HG03457 (cell line): ENCODE results near the gene AK5.

ENCODE experiments used
- ATAC-seq: cut with Tn5 transposase; IDR thresholded peaks from one replicate; pipeline ENCODE4 v1.9.1; 2021; ENCODE audit warnings: moderate number of reproducible peaks; ENCODE audit not compliant: unreplicated experiment

The AK5 gene, protein sequence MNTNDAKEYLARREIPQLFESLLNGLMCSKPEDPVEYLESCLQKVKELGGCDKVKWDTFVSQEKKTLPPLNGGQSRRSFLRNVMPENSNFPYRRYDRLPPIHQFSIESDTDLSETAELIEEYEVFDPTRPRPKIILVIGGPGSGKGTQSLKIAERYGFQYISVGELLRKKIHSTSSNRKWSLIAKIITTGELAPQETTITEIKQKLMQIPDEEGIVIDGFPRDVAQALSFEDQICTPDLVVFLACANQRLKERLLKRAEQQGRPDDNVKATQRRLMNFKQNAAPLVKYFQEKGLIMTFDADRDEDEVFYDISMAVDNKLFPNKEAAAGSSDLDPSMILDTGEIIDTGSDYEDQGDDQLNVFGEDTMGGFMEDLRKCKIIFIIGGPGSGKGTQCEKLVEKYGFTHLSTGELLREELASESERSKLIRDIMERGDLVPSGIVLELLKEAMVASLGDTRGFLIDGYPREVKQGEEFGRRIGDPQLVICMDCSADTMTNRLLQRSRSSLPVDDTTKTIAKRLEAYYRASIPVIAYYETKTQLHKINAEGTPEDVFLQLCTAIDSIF

DNA sequence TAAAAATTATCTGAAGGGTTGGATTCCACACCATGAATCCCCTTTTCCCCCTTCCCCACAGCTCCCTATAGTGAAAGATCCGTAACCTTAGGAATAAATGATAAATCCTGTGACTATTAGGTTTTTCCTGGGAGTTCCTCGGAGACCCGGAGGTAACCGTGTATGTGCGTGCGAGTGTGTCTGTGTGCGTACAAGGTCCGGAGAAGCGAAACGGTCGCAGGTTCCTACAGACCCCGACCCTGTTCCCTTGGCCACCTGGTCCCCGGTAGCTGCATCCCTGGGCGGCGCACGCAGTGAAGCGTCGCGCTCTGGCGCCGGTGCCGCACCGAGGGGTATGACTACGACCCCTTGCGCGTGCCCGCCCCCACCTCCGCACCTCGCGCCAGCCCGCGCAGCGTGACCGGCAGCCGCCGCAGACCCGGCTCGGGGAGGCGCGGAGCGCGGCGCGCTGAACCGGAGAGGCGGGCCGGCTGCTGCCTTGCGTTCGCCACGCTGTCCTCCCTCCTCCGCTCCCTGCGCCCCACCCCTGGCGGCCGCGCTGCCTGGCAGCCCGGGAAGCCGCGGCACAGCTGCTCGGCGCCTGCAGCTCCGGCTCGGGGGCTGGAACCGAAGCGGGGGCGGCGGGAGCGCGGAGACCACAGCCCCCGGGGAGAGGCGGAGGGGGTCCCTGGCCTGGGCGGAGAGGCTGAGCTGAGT is at the start of gene AK5:
AK5 (plus strand) TSS at position 529 of the 696 bp plus-strand sequence. CDS start 295 bp downstream, outside the sequence.
- no peak for ATAC-seq

DNA sequence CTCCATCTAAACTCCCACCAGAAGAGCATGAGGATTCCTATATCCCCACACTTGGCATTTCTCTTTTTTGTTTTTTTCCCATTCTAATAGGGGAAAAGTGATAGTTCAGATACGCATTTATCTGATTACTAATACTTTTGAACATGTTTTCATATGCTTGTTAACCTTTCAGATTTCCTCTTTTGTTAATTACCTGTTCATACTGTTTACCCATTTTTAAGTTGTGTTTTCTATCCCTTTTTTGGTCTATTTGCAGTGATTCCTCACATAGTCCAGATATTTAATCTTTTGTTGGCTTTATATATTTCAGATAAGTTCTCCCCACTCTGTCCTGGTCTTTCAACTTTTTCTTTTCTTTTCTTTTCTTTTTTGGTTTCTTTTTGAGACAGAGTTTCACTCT is 49.0 kb upstream of the AK5 start:
- ATAC-seq, result no peak

GRCh38 chr1:77234096-77234495 is 47.7 kb upstream of the AK5 start:
- ATAC-seq, result no peak

DNA sequence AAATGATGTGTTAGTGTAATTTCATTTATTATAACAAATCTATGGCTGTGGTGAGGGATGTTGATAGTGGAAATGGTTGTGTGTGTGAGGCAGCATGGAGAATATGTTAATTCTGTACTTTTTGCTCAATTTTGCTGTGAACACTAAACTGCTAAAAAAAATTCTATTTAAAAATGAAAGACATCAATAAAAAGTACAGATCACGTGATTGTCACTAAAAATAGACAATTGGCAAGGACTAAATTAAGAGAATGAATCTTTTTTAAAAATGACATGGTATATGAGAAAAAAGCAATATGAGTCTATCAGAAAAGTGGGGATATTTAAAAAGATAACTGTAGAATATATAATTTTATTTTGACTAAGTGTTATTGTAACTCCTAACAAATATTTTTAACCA is 46.9 kb upstream of the AK5 start:
- ATAC-seq, result no peak

GRCh38 chr1:77238462-77238861 is 43.4 kb upstream of the AK5 start:
- no peak for ATAC-seq

- ATAC-seq, result no peak
Observed at GRCh38 chr1:77239311-77239710, 42.5 kb upstream of the AK5 start.

DNA sequence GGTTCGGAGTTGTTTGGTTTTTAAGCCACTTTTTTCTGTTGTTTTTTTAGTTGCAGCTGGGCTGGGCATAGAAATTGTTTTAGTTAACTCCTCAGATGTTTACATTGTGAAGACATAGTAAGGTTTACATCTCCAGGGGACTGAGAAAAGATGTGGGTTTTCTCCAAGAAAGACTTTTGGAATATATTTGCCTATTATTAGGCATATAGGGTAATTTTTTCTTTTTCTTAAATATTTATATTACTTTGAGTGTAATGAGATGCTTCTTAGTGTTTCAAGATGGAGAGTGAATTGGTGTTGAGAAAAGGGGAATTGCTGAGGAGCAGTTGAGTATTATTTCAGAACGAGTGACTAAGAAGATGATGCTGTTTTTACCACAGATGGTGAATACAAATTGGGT is 36.0 kb upstream of the AK5 start:
- no peak for ATAC-seq

DNA sequence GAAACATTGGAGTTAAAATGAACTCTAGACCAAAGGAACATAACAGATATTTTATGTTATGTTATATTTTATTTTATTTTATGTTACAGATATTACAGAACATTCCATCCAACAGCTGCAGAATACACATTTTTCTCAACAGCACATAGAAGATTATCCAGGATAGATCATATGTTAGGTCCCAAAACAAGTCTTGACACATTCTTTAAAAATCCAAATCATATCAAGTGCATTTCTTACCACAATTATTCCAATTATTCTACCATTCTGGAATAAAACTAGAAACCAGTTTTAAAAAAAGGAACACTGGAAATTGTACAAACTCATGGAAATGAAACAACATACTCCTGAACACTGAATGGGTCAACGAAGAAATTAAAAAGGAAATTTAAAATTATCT is 31.7 kb upstream of the AK5 start:
- no peak for ATAC-seq

DNA sequence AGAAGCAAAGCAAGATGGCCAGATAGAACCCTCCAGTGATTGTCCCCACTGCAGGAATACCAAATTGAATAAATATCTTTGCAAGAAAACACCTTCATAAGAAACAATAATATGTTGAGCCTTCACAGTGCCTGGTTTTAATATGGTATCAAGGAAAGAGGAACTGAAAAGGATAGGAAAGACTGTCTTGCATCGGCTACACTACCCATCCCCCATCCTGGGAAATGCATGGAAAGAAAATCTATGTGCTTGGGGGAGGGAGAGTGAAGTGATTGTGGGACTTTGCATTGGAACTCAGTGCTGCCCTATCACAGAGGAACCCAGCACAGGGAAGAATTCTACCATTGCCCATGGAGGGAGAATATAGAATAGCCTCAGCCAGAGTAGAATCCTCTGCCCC is 28.6 kb upstream of the AK5 start:
- ATAC-seq, result no peak

DNA sequence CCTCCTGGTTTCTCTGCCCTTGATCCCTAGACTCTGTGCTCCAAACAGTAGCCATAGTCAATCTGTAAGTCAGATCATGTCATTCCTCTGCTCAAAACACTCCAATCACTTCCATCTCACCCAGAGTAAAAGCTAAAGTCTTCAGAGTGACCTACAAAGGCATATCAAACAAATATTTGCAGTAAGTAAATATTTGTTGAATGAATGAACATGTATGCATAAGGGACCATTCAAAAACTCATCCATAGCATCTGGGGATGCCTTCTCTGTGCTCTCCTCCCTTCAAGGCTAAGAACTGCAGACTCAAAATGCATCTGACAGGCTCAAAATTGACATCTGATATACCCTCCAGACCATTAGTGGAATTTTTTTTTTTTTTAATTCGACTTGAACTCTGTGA is 18.1 kb upstream of the AK5 start:
- no peak for ATAC-seq

- no peak for ATAC-seq
Observed at GRCh38 chr1:77265180-77265579, 16.6 kb upstream of the AK5 start.

- no peak for ATAC-seq
Observed at GRCh38 chr1:77267035-77267434, 14.8 kb upstream of the AK5 start.

DNA sequence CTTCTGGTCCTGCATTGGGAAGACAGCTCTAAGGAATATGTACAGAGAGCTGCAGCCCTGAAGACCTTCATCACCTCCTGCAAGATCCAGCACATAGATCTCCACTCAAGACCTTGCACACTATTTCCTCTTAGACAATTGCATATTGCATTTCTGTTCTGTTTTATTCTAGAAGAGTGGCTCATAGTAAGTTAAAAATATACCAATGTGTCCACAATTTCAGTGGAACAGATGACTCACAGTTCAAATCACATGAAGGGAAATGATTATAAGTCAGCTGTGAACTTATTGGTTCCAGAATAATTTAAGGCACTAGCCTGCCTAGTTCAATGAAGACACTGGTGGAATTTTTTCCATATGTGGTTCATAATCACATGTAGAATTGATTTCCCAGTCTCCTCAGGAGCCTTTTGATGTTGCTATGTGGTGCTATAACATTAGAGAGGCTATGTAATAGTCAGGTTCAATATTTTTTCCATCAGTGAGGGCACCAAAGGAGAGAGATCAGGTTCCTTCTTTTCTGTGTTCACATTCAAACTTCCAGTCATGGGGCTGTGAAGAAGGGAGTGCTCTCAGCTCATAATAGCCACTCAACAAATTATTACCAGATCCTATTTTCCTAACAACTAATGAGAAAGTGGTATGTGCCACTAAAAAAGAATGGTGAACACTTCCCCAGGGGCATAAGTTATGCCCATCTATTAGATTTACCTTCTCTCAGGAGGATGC is 9.8 kb upstream of the AK5 start:
- ATAC-seq, result no peak

GRCh38 chr1:77273891-77274290 is 7.9 kb upstream of the AK5 start:
- no peak for ATAC-seq

DNA sequence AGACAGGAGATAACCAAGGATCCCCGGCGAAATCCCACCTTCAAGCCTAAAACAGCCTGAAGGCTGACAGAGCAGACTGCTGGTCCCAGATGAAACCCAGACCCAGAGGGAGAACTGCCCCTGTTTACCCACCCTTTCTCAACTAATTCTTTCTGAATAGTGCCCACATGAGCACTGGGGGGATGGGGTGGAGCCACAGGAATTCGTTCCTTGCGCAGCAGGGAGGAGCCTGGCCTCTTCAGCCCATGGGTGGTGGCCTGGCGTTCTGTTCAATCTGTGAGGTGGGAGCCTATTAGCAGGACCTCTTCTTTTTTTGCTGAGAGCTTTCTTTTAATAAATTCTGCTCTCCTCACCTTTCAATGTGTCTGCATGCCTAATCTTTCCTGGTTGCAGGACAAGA is 6.6 kb upstream of the AK5 start:
- ATAC-seq, result no peak

GRCh38 chr1:77276941-77277340 is 4.9 kb upstream of the AK5 start:
- no peak for ATAC-seq

- no peak for ATAC-seq
Observed at GRCh38 chr1:77279929-77280328, 1.9 kb upstream of the AK5 start.

DNA sequence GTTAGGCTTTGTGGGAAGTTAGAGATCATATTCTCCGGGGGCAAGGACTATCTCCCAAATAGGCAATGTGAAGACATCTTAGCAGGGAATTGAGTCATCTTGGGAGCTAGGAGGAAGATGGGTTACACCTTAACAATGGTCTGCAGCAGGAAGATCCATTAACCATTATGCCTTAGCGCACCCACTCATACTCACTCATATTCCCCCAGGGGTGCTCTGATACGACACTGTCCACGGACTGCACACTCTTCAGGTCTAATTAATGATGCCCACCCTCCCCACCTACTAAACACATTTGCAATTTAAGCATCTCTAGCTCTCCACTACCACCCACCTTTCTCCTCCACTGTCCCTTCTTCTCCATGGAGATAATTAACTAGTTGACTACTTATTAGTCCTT is 857 bp upstream of the AK5 start:
- ATAC-seq, result no peak

GRCh38 chr1:77282187-77282865 is 507 bp downstream of the AK5 start:
- no peak for ATAC-seq

GRCh38 chr1:77282866-77283539 is 1.2 kb downstream of the AK5 start:
- ATAC-seq, result no peak
